Measurements from ENCODE around the gene PLCG1.
"Not testable (repeated sequence)": the region's sequence is repeated elsewhere in the genome, so short reads cannot be mapped to it uniquely, and the experiment has no call there.

The PLCG1 gene

GRCh38 chr20:41124451-41125094 is 12.8 kb upstream of the PLCG1 start:
- DNase-seq (ENCODE audit: low spot score), result no peak

- DNase-seq (ENCODE audit: low spot score), result no peak
Measured at GRCh38 chr20:41125530-41126457, 11.5 kb upstream of the PLCG1 start.

DNA sequence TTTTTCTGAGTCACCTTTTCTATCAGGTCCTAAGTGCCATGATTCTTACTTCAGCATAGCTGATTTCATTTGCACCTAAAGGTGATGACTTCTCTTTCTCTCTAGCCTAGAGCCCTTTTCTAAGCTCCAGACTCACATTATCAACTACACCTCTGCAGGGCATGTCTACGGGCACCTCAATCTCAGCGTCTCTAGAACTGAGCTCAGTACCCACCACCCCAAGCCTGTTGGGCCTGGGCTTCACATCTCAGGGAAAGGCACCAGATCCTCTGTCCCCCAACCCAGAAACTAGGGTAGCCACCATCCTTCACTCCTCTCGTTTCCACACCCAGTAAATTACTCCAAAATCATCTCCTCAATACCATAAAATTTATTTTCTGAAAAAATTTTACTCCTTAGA is 10.6 kb upstream of the PLCG1 start:
- no peak for DNase-seq (ENCODE audit: low spot score)

DNA sequence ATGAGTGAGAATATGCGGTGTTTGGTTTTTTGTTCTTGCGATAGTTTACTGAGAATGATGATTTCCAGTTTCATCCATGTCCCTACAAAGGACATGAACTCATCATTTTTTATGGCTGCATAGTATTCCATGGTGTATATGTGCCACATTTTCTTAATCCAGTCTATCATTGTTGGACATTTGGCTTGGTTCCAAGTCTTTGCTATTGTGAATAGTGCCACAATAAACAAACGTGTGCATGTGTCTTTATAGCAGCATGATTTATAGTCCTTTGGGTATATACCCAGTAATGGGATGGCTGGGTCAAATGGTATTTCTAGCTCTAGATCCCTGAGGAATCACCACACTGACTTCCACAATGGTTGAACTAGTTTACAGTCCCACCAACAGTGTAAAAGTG is 9.0 kb upstream of the PLCG1 start:
- not testable (repeated sequence) for DNase-seq (ENCODE audit: low spot score)

DNA sequence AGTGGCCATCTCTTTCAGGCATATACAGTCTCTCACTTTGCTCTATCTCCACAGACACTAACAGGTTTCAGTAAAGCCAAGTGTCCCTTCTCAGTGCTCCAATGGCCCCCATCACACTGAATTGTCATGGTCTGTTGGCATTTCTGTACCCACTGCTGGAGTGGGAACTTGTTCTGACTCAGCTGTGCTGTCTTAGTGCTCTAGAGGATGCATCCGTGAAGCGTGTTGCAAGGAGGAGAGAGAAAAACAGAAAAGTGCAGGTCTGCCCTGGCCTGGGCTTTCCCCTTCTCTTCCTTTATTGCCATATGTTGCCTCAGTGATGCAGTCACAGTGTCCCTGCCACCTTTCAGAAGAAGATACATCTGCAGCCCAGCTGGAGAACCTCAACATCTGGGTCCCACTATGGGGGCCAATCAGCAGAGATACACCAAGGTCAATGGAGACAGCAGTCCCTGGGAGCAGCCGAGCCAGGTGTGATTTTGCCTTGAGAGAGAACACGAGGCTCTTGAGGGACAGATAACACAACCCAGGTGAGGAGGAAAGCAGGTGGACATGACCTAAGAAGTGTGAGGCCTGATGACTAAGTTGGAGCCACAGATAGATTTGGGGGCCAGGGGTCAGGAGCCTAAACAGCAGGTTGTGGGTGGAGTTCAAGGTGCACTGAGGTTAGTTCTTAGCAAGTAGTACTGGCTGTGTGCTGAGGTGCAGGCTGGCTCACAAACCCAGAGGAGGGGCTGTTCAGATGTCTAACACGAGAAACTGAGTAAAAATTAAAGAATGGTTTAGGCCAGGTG is 5.6 kb upstream of the PLCG1 start:
- no peak for DNase-seq (ENCODE audit: low spot score)

DNA sequence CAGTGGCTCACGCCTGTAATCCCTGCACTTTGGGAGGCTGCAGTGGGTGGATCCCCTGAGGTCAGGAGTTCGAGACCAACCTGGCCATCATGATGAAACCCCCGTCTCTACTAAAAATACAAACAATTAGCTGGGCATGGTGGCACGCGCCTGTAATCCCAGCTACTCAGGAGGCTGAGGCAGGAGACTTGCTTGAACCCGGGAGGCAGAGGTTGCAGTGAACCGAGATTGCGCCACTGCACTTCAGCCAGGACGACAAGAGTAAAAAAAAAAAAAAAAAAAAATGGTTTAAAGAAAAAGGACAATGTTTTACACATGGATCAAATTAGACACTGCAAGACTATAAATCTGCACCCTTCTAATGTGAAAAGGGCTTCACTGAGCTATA is 5.0 kb upstream of the PLCG1 start:
- DNase-seq (ENCODE audit: low spot score), result not testable (repeated sequence)

DNA sequence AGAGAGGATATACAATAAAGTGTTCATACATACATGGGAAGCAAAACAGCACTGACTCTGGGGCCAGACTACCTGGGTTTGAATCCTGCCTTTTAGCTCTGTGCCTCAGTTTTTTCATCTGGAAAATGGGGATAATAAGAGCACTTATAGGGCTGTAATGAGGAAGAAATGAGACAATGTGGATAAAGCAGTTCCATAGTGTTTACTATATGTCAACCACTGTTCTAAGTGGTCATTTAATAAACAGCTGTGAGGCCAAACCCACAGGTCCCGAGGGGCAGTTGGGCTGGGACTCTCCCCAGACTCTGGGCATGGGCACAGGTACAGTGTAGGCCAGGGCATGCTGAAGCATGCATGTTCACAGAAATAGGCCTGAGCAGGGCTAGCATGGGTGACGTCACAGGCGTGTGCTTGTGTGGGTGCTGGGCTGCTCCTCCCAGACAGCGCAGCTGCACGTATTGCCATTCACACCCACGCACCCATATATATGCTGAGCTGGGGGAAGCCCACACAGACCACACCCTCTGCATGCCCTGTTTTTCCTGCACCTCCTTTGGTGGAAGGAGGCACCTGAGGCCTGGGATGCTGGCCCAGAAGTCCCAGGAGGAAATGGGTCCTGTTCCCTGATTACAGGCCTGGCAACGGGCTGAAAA is 3.5 kb upstream of the PLCG1 start:
- no peak for DNase-seq (ENCODE audit: low spot score)

DNA sequence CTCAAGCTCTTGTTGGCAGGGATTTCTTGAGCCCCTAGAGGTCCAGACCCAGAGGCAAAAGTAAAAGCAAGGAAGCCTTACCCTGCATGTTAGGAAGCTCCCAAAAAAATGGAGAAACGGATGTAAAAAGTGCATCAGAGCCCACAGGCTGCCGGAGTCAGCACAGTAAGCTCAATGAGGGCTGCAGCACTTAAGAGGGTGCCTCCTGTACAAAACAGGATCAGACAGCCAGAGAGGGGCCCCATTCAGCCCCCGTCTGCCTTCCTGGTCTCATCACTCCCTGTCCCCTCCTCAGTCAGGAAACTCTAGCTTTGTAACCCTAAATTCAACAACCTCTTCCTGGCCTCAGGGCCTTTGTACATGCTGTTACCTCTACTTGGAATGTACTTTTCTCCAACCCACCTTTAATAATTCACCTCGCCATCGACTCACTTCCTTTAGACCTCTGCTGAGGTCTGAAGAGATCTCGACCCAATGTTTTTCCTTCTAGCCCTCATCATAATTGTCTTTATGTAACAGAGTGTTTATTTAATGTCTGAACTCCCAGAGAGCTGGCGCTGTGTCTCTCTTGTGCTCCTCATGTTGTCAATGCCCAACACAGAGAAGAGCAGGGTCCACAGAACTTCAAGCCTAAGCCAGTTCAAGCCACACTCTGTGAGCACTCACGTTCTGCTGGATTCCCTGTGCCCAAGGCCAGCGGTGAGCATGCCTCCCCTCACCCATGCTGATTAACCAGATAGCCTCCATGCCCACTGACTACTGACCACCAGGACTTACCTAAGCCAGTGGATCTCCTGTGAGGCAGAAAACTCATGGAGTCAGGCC is 2.8 kb upstream of the PLCG1 start:
- no peak for DNase-seq (ENCODE audit: low spot score)

- DNase-seq (ENCODE audit: low spot score), result no peak
Measured at GRCh38 chr20:41135187-41135887, 2.0 kb upstream of the PLCG1 start.

DNA sequence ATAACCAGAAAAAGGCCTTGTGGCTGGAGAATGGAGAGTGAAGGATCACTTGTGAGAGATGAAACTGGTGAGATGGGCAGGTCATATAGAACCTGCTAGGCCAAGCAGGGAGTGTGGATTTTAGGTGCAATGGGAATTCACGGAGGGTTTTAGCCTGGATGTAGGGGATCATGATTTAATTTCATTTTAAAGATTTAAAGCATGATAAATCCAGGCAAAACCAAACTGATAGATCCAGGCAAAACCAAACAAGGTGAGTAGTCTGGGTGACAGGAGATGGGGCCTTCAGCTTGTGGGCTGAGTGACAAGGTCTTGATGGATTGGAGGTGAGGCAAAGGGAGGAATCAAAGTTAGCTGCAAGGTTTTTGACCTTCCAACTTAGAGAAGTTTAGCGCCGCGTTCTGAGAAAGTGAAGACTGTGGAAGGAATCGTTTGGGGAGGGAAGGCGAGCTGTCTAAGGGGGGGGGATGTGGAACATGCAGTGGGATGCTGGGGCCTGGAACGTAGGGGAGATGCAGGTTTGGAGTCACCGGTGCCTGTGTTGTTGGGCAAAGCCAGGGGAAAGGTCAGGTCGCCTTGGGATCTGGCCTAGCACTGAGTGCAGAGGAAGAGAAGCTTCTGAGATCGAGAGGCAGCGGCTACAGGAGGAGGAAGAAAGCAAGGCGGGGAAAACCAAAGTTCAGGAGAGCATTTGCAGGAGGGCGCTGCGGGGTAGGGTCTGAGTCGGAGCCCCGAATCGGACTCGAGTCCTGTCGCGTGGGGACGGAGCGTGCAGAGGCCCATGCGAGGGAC is 1.3 kb upstream of the PLCG1 start:
- DNase-seq (ENCODE audit: low spot score), result peak; percentile 65

DNA sequence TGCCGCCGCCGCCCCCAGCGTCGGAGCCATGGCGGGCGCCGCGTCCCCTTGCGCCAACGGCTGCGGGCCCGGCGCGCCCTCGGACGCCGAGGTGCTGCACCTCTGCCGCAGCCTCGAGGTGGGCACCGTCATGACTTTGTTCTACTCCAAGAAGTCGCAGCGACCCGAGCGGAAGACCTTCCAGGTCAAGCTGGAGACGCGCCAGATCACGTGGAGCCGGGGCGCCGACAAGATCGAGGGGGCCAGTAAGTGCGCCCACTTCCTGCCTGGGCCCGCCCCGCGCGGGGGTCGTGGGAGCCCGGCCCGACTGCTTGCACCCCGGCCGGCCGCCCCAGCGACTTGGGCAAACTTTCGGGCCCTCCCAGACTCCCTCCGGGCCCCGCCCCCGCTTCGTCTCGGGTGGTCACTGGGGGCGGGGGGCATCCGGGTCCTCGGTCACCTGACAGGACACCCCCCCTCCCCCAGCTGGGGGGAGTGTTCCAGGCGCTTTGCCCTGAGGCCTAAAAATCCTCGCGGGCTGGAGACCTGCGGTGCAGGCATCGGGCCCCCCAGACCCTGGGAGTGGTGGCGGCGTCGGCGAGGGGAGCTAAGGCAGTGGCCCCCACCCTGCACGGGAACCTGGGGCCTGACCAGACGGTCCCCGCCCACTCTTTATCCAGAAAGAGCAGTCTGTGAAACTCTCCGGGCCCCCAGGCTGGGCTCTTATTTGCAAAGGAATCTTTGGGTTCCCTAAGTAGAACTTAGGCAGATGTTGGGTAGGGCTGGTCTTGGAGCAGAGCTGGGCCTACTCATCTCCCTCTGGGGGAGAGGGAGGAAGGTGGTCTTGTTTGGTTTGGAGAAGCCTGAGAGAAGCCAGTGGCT is 501 bp downstream of the PLCG1 start:
- DNase-seq (ENCODE audit: low spot score), result peak; percentile 90

- no peak for DNase-seq (ENCODE audit: low spot score)
Measured at GRCh38 chr20:41138475-41139226, 1.3 kb downstream of the PLCG1 start.

GRCh38 chr20:41139227-41140093 is 2.1 kb downstream of the PLCG1 start:
- no peak for DNase-seq (ENCODE audit: low spot score)

DNA sequence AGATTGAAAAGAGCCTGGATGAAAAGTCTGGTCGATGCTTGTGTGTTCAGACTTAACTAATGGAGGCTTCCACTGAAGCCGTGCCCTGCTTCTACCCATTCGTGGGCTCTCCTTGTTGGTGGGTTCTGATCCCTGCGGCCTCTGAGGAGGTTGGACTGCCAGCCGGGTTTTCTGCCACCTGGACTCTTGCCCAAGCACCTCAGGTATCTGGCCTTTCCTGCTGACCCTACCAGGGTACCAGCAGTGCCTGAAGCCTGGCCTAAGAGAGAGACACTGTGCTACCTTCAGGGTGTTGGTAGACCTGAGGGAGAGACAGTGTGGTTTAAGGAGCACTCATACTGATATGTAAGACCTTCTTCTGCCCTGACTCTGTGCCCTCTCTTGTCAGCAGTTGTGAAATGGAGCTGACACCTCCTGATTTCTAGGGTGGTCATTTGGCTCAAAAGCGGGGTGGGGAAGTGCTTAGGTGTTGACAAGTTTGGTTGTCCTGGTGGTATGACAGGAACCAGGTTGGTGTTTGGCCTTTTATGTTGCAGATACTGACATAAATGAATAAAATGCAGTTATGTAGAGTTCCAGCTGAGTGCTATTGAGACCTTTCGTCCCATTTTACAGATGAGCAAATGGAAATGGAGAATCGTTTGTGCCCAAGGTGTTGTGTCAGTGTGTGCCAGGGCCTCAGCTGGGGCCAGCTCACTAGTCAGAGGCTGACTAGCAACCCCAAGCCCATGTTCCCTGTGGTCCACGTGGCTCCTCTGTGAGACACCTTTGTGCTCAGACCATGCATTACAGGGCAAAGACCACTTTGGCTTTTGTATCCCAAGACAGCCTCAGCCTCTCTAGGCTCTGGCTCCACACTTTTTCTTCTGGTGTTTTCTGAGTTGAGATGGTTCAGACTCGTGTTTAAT is 3.1 kb downstream of the PLCG1 start:
- DNase-seq (ENCODE audit: low spot score), result no peak

DNA sequence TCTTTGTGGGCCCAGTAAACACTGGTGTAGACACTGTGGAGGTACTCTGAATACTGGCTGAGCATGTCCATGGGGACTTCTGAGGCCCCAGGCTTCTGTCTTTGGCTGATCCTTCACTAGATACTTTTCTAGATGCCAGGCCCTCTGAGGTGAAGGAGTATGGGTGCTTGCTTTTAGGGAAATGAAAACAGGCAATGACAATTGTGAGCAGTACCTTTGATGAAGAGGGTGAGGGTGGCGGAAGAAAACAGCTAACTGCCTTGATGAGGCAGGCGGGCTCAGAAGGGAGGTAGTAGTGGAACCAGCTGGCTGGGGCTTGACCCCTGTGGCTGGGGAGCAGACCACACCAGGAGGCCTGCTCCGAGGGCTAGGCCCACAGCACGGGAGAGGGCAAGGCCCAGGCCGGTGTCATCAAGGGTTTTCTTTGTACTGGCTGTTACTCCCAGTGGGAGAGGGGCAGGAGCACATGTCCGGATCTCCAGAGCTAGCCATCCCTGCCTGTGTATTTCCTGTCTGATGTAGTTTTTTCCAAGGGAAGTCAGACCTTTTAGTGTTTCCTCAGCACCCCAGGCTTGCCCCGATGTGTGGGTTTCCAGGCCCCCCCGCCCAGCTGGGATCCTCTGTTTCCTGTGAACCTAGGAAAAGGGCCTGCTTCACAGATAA is 3.9 kb downstream of the PLCG1 start:
- no peak for DNase-seq (ENCODE audit: low spot score)

Data from left forelimb (tissue), 1 donor.